ENCODE measurements around the gene NUDT4. TPM values are rescaled to one million over a fixed set of nuclear protein-coding genes. Genes with fewer than 3 reads are reported as not detected.
A peak's percentile ranks its signal among the peaks of the same experiment; 100 is the strongest.

Gene NUDT4
- total RNA-seq, 6 donors from 2014 or later = 23.0 to 60.3 (median 34.0) TPM

DNA sequence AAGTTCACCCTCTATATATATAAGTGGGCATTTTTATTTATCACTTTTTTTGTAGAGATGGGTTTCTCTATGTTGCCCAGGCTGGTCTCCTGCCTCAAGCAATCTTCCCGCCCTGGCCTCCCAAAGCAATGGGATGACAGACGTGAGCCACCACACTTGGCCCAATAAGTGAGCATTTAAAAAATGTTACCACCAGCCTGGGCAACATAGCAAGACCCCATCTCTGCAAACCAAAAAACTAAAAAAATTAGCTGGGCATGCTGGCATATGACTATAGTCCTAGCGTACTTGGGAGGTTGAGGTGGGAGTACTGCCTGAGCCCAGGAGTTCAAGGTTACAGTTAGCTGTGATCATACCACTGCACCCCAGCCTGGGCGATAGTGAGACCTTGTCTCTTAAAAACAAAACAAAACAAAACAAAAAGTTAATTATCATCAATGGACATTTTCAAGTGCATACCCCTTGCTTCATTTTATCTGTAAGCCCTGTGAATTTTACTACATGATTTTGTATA is 40.3 kb downstream of the NUDT4 start:
- ATAC-seq (ENCODE audit: low FRiP score in 2 of 2) (no peak), DNase-seq (no peak)
- Histone ChIP-seq H3K27ac (no peak overlapping the region), H3K36me3 (no peaks in the 10 kb centered on the region), H3K4me1 (peaks cover 23 to 40% (median 36%) of the 10 kb centered on the region in 4 donors), H3K9me3 (no peaks in the 10 kb centered on the region), H3K4me3 (no peak overlapping the region), H3K27me3 (no peaks in the 10 kb centered on the region)
- TF ChIP-seq, protein P1, sequence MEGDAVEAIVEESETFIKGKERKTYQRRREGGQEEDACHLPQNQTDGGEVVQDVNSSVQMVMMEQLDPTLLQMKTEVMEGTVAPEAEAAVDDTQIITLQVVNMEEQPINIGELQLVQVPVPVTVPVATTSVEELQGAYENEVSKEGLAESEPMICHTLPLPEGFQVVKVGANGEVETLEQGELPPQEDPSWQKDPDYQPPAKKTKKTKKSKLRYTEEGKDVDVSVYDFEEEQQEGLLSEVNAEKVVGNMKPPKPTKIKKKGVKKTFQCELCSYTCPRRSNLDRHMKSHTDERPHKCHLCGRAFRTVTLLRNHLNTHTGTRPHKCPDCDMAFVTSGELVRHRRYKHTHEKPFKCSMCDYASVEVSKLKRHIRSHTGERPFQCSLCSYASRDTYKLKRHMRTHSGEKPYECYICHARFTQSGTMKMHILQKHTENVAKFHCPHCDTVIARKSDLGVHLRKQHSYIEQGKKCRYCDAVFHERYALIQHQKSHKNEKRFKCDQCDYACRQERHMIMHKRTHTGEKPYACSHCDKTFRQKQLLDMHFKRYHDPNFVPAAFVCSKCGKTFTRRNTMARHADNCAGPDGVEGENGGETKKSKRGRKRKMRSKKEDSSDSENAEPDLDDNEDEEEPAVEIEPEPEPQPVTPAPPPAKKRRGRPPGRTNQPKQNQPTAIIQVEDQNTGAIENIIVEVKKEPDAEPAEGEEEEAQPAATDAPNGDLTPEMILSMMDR (IDR thresholded peaks at IDR 0.05) = no peak
- TF ChIP-seq POLR2AphosphoS5 (IDR thresholded peaks at IDR 0.05) = no peak
- no peak for TF ChIP-seq POLR2A (IDR thresholded peaks at IDR 0.05)
- TF ChIP-seq EP300 (IDR thresholded peaks at IDR 0.05) = no peak
- 95 to 98% methylated on average over 4 of the region's 4 CpGs for WGBS, 2 donors

DNA sequence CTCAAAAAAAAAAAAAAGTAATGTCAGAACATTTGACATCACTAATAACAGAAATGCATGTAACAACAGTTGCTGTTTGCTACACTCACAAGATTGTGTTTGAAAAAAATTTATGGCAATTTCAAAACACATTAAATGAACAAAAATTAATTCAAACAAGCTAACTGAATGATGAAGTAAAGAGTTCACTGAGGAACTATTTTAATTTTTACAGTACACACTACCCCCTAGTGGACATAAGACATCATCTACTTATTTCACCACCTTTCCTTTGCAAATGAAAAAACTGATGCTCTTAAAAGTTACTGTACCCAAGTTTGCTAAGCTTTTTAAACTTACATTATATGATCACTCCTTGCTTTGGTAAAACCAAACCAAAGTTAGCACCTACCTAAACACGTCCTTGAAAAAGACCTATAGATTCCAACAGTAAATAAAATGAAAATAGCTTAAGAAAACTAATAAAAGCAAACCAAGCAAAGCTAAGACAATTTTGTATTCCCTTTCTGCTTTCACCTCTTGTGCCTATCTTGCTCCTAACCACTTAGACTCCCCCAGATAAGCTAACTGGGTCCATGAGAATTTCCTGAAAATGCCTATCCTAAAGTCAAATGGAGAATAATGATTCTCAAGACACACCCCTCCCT is 41.8 kb downstream of the NUDT4 start:
- no peaks in the 10 kb centered on the region for H3K9me3 ChIP-seq
- TF ChIP-seq POLR2A (IDR thresholded peaks at IDR 0.05) (no peak), EP300 (IDR thresholded peaks at IDR 0.05) (no peak), POLR2AphosphoS5 (IDR thresholded peaks at IDR 0.05) (no peak)
- TF ChIP-seq, protein P1 (IDR thresholded peaks at IDR 0.05) = peak; percentile 38 to 70 (median 60)
- no peaks in the 10 kb centered on the region for H3K36me3 ChIP-seq
- H3K4me3 ChIP-seq = no peak overlapping the region
- DNase-seq (no peak), ATAC-seq (ENCODE audit: low FRiP score in 2 of 2) (peak; percentile 81)
- H3K4me1 ChIP-seq = peaks cover 33 to 39% (median 34%) of the 10 kb centered on the region in 4 donors
- 39 to 57% methylated on average over 1 of the region's 1 CpG for WGBS, 2 donors
- no peaks in the 10 kb centered on the region for H3K27me3 ChIP-seq
- H3K27ac ChIP-seq = no peak overlapping the region

DNA sequence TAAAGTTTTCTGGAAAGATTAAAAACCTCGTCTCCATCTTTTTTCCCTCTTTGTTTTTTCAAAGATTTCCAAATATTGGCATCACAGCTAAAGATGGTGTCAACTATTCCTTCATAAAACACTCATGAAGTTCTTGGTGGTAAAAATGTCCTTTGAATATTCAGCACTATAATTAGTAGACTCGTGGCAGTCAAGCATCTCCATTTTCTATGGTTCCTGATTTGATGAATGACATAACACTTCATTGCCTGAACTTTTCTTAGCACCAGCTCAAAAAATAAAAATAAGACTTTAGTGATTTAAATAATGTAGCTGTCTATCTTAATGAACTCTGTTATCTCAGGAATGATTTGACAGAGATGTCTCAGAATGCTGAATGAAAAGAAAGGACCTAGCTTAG is 44.3 kb downstream of the NUDT4 start:
- whole genome bisulfite sequencing, 2 donors = 44 to 54% methylated on average over 2 of the region's 2 CpGs
- H3K9me3 ChIP-seq = no peaks in the 10 kb centered on the region
- no peak for DNase-seq
- H3K27me3 ChIP-seq = no peaks in the 10 kb centered on the region
- no peak overlapping the region for H3K27ac ChIP-seq
- ATAC-seq (ENCODE audit: low FRiP score in 2 of 2) = no peak
- TF ChIP-seq POLR2AphosphoS5 (IDR thresholded peaks at IDR 0.05) = no peak
- TF ChIP-seq POLR2A (IDR thresholded peaks at IDR 0.05) = no peak
- no peak for TF ChIP-seq EP300 (IDR thresholded peaks at IDR 0.05)
- TF ChIP-seq, protein P1 (IDR thresholded peaks at IDR 0.05) = no peak
- H3K4me1 ChIP-seq = peaks cover 45 to 50% (median 48%) of the 10 kb centered on the region in 4 donors
- no peak overlapping the region for H3K4me3 ChIP-seq
- no peaks in the 10 kb centered on the region for H3K36me3 ChIP-seq

DNA sequence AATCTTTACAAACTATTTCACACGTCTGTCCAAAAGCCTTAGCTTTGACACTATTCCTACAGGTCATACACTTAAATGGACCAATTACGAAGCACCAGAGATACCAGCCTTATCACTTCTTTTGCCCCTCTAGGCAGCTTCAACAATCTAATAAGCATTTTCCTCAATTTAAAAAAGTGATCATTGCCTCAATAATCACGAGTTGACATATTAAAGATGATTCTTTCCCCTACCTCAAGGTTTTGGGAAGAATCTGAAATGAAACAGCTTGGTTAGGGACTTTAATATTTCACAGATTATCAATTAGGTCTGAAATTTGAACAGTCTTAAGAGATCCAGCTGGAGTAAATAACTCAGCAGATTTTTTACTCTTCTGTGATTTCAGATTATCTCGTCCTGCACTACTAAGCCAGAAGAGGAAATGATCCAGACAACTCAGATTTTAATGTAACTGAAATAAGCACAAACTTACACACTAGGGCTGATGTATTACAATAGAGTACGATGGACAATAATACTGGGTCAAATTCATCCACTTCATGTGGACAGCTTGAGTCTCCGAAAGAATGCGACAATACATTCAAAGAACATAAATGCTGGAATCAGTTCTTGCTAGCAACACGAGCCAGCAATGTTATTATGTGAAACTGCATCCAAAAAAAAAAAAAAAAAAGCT is 48.1 kb downstream of the NUDT4 start:
- H3K27me3 ChIP-seq = no peaks in the 10 kb centered on the region
- no peak for DNase-seq
- H3K4me1 ChIP-seq = peaks cover 53 to 75% (median 60%) of the 10 kb centered on the region in 4 donors
- no peak for ATAC-seq (ENCODE audit: low FRiP score in 2 of 2)
- H3K36me3 ChIP-seq = no peaks in the 10 kb centered on the region
- no peak overlapping the region for H3K4me3 ChIP-seq
- H3K27ac ChIP-seq = peak overlapping the region in 2 of 4 donors; percentile 58 to 60
- TF ChIP-seq, protein P1 (IDR thresholded peaks at IDR 0.05) = no peak
- no peak for TF ChIP-seq EP300 (IDR thresholded peaks at IDR 0.05)
- TF ChIP-seq POLR2AphosphoS5 (IDR thresholded peaks at IDR 0.05) = no peak
- TF ChIP-seq POLR2A (IDR thresholded peaks at IDR 0.05) = no peak
- 46 to 54% methylated on average over 7 to 8 of the region's 8 CpGs for WGBS, 2 donors
- no peaks in the 10 kb centered on the region for H3K9me3 ChIP-seq

Data from upper lobe of left lung (tissue), 6 donors.